GM19452 (cell line): ENCODE data around the gene AGAP1.

Experiments used
- ATAC-seq: cut with Tn5 transposase; IDR thresholded peaks from one replicate; pipeline ENCODE4 v1.9.1; 2021; ENCODE audit not compliant: unreplicated experiment

AGAP1 gene

DNA sequence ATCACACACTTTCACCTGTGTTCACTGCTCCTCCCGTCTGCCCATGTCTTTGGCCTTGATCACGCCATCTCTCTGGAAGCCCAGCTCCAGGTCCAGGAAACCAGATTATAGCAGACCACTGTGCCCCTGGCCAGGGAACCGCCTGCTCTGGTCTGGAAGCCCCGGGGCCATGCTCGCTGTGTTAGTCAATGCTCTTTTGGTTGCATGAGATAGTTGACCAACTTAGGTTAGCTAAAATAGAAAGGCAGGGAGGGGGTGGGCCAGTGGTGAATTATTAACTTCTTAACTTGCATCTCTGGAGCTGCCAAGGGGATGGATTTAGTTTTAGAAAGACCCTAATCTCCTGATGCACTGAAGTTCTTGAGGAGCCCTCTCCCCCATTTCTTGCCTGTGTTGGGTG lies 232.7 kb downstream of the AGAP1 start:
- ATAC-seq = no peak

DNA sequence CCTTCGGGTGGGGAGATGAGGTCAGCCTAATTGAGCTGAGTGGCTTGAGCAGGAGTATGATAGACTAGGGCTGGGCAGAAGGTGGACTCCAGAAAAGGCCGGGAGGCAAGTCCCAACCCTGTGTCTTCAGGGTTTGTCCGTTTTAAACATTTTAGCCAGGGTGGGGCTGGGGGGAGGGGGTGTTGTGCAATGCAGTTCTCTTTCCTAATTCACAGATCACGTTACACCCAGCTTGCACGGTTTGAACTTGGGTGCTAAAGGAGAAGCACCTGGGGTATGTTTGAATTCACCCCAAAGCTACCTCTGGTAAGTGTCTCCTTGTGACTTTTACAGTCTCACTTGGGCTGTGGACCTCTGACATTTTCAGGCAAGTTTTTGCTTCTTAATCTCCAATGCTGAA lies 233.3 kb downstream of the AGAP1 start:
- no peak for ATAC-seq

DNA sequence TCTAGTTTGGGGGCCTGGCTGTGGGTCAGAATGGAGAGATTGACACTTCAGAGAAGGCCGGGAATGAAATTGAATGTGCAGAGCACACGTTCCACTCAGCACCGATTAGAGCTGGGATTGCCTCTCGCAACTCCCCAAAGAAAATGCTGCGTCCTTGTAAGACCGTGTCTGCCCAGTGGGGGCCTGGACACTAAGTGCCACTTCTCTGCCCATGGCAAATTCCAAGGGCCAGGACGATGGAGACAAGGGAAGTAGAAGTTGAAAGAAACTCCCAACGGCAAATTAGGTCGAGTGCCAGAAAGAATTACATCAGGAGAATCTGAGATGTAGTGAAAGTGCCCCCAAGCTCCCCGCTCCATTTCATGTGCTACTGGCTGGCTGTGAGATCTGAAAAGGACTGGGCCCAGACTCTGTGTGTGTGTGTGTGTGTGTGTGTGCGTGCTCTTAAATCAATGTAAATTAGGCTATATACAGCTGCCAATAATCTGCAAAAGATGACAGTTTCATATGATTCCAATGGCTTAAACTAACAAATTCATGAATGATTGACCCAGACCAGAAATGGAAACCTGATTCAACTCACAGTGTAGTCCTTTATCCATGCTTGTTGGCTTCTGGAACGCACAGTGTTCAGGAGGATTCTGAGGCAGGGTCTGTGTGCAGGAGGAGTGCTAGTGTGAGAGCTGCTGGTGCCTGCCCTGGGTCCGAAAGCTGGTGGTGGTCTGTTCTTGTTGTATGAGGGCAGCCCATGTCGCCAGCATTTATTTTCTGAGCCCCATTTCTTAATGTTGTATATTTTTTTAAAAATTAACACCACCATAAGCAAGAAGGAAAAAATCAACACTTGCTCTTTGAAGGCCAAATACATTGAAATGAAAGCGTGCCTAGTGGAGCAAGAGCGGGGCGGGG lies 234.3 kb downstream of the AGAP1 start:
- ATAC-seq = no peak

DNA sequence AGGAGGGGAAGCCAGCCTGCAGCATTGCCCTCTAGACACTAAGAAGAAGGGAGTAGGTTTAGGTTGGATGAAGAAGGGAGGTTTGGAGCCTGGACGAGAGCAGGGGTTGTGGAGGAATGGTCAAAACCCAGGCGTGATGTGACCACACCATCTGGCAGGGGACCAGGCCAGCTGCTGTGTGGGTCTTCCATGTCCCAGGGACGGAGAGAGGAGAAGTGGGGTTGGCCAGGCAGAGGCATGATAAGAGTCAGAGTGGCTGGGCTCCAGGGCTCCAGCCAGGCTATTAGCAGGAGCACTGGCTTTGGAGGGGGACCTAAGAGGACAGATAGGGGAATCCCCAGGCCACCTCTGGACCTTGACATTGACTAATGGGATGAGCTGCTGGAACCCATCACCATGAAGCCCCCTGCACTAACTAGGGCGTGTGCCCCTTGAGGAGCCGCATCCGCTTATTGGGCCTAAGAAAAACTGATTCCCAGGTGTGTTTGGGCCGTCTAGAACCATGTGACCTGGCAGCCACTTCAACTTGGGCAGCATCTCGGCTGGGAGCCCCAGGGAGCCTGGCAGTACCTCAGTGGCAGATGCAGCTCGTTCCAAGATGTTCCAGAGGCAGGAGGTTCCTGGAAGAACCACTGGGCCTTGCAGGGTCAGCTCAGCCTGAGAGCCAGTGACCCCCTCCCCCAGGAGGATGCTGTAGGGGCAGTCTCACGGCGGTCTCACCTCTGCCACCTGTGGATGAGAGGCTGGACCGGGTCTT lies 235.1 kb downstream of the AGAP1 start:
- ATAC-seq = no peak

DNA sequence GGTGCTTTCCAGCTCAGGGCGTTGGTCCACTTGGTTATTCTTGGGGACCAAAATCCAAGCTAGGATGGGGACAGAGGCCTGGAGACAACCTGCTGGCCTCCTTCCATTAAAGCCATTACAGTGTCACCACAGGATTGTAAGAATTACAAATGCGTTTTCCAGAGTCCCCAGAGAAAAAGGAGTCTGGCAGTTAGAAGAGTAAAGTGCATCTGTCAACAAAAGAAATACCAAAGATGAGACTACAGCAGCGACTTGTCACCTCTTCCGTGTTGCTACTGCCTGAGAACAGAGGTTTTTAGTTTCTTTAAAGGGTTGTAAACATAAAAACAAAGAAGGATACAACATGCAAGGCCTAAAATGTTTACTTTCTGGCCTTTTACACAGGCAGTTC lies 235.7 kb downstream of the AGAP1 start:
- ATAC-seq = no peak

DNA sequence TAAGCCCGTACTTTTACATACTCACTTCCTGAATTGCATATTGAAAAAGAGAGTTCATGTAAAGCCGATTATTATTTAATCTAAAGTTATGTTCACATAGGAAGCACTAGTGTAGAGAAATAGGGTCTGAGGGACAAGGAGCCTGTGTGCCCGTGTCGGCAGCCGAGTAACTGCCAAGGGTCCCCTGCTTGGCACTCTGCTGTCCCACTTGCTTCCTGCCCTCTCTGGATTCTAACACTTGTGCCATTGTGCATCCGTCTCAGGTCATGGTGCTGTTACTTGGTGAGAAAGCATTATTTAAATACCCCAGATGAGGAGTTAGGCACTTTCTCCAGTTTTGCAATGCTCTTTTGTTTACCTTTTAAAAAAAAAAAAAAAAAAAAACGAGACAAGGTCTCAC lies 236.3 kb downstream of the AGAP1 start:
- ATAC-seq = no peak

DNA sequence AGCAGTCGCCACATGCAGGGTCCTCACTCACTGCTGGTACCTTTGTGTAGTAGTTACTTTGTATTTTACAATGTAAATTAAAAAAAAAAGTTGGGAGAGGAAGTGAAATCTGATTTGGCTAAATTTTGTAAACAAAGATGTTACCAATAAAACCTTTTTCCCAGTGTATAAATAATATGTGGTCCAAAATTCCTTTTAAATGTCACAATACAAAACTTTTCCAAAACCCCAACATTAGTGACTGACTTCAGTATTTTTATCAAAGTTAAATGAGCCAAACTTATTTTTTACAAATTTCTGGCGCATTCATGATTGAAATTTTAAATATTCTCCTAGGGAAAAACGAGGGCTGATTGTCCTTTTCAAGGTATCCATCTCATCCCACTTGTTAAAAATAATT lies 239.9 kb downstream of the AGAP1 start:
- no peak for ATAC-seq

DNA sequence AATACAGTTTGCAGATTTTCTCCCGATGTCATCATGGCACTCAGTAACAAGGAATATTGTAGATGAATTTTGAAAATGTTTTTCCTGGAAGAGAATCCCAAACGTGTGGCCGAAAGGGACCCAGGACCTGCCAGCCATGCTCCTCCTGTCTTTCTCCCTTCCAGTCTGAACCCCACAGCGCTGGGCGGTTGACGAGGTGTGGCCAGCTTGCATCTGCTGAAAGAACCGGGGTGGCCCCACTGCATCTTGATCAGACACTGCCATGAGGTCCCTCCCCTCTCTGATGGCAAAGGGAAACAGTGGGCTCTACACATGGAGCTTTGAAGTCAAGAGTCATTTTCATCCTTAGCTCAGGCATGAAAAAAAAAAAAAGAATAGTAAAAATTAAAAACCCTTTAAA lies 240.3 kb downstream of the AGAP1 start:
- no peak for ATAC-seq

DNA sequence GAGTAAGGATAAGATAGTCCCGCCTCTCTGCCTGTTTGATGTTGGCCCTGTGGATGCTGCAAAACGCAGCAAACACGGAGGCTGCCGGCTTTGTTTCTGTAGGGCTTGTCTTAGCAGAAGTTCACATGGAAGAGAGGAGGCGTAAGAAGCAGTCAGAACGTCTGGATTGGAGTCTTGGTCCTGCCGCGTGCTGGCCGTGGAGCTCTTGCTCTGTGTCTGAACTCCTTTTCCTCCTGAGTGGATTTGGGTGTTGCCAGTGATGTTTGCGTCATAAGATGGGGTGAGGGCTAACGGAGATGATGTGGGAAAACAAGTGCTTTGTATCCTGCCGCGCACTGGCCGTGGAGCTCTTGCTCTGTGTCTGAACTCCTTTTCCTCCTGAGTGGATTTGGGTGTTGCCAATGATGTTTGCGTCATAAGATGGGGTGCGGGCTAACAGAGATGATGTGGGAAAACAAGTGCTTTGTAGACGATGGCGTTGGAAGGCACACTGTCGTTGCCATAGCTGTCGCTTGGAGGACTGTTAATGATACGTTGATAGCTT lies 240.9 kb downstream of the AGAP1 start:
- ATAC-seq = no peak

DNA sequence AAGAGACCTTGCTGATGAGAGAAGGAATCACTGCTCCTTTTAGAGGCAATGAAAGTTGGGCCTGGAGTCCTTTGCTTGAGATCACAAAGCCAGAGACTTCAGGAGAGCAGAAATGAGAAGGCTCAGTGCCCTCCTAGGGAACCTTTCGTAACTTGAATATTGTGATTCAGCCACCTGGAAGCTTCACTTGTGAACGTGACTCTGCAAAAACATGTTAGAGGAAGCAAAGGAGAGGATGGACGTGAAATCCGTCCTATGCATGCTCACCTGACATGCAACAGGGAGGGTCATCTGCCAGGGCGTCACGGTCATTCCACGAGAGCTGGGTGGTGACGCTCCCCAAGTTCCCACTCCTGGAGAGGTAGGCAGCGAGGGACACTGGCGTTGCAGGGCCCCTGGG lies 243.6 kb downstream of the AGAP1 start:
- ATAC-seq = no peak

DNA sequence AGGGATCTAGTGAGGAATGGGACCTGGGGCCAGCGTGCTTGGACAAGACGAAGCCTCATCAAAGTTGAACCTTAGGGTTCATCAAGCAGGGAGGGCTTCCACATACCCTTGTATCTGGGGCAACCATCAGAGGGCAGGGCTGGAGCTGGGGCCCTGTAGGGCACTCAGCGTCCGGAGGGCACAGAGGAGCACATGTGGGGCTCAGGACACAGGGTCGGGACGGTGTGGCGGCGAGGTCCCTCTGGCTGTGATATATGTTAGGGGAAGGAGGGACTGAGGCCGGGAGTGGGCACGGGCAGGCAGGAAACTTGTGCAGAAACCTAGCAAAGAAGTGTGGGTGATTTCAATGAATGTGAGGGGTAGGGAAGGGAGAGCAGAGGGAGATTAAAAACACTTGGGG lies 244.0 kb downstream of the AGAP1 start:
- ATAC-seq = no peak

DNA sequence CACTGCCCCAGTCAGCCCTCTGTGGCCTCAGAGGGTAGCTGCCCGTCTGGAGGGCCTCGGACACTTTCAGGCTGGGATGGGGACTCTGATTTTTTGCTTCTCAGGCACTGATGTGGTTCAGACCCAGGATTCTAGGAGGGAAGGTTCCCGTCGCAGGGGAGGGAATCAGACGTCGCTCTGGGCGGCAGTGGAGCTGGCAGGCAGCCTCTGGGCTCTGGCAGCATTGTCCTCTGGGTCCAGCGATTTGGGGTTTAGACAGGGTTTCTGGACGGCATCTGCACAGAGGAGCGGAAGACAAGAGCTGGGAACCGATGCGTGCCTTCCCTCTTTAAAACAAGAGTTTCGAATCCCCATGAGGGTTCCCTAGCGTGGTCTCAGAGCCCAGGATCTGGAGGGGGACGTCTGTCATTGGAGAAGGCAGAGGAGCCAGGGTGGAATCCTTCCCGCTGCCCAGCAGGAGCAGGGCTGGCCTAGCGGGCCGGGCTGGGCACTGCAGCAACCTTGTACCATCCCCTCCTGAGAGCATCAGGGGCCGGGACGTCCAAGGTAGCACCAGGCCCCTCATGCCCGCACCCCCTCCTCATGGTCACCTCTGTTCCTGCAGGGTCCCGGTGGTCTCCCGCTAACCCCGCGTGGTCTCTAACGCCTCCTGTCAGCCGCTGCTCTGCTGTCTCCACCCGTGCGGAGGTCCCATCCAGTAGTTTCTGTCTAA lies 246.0 kb downstream of the AGAP1 start:
- ATAC-seq = no peak

DNA sequence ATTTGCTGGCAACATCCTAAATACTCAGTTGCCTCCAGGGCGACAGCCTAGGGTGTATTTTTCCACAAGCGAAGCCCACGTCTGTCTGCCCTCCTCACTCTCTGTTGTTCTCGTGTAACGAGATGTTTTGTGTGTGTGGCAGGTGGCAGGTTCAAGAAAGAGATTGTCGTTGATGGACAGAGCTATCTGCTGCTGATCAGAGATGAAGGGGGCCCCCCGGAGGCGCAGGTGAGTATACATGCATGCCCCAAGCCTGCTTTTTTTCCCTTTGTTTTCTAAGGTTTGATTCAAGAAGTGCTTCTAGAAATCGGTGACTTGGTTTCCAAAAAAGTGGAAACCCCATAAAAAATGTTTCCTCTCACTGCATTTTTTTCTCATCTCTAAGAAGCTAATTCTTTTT lies 247.0 kb downstream of the AGAP1 start:
- ATAC-seq = no peak

DNA sequence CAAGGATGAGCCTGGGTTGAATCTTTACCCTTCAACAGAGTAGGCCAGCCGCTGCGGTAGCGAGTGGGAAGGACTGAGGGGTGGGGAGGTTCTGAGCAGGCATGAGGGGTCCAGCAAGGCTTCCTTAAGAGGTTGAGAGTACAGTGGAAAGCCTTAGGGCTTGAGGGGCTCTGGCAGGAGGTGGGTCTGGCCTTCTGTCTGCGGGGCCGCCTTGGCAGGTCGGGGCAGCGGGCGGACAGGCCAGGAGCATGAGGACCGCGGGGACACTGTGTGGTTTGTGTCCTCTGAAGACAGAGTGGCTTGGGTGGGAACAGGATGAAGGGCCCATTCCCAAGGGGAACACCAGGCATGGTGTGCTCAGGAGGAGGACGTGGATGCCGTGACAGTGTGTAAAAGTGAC lies 250.3 kb downstream of the AGAP1 start:
- ATAC-seq = no peak

DNA sequence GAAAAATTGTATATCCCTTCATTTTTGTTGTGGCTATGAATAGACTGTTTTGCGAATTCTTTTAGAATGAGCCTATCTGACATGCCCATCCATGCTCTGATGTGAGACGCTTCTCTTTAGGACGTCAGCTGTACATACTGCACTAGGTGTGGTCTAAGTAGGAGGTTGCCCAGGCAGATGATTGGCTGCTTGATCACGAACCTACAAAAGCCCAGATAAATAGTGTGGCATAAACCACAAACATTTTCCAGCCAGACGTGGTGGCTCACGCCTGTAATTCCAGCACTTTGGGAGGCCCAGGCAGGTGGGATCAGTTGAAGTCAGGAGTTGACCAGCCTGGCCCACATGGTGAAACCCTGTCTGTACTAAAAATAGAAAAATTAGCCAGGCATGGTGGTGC lies 251.8 kb downstream of the AGAP1 start:
- no peak for ATAC-seq

DNA sequence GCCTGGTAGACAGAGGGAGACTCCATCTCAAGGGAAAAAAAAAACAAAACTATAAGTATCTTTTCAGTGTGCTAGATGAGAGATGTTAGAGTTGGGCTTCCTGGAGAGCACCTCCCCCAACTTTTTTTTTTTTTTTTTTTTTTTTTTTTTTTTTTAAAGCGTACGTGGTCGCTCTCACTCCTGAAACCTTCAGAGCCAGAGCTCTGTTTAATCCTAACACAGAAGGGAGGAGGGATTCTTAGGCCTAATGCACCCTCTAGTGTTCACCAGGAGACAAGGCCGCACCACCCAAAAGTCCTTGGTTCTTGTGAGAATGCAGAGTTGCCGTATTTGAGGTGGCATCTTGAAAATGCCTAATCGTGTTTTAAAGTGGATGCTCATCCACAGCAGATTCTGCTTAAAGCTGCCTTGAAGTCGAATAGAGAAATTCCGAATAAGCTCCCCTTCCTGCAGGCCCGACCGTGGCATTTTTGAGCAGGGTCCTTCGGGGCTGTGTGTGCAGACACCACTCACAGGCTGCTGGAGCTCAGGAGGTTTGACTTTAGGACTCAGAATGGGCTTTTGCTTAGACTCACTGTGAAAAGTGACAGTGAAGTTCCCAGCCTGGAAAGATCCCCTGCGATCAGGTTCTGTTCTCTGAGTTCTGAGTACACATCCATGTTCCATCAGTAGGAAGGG lies 252.6 kb downstream of the AGAP1 start:
- ATAC-seq = peak; percentile 64

DNA sequence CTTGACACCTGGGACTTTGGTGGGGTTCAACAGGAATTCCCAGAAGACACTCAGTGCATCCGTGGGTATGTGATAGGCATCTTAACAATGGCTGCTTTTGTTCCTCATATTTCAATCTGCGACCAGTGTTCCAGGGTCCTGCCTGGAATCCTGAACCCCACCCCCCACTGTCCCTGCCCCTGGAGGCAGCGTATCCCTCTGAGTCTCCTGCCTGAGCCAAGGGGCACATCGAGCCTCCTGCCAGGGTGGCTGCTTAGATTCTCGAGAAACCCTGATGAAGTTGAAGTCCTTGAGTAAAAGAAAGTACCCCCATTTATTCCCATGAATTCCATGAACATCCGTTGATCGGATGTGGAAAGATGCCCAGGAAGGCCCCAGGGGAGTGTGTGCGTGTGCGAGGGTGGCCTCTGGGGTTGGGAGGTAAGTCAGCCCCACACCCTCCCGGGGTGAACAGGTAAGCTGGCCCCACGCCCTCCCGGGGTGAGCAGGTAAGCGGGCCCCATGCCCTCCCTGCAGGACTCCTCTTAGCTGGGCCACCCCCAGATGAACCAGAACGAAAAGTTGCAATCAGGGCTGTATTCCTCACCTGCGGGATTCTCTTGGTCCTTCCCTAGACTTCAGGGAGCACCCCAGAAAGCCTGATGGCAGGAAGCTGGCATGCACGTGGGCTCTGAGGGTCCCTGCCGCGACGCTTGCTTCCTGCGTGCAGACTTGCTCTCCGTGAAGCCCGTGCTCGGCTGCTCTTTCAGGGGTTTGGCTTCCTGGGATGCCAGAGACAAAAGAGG lies 253.3 kb downstream of the AGAP1 start:
- ATAC-seq = no peak

DNA sequence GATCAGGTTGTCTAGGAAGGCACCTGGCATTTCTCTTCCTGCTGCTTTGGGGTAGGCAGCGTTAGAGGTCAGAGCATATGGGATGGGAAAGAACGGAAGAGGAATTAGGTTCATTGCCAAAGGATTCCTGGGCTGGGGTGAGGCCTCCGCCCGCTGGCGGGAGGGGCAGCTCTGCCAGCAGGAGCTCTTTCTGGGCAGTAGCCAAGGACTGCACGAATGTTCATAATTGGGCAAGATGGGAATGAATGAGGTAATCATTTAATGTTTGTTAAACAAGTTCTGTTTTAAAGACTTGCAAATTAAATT lies 253.9 kb downstream of the AGAP1 start:
- no peak for ATAC-seq

DNA sequence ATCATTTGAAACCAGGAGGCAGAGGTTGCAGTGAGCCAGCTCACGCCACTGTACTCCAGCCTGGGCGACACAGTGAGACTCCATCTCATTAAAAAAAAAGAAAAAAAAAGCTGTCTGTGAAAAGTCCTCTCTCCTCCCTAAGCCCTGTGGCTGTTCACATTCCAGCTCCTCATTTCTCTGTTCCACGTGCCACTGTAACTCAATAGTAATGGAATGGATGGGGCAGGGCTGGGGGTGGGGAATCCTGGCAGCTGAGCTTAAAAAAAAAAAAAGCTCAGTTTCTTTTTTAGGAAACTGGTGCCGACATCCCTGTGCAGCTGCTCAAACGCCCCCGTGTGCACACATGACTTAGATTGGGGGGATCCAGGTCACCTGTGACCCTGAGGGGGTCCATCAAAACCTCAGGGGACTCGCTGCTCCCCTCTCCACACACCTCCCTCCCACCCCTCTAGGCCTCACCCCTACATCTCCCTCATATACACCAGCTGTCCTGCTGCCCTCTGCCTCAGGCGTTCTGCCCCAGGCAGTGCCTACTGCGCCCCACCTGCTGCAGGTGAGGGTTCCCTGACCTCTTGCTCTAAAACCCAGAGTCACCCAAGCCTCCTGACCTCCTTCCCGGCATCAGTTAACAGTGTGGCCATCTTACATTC lies 255.4 kb downstream of the AGAP1 start:
- no peak for ATAC-seq

DNA sequence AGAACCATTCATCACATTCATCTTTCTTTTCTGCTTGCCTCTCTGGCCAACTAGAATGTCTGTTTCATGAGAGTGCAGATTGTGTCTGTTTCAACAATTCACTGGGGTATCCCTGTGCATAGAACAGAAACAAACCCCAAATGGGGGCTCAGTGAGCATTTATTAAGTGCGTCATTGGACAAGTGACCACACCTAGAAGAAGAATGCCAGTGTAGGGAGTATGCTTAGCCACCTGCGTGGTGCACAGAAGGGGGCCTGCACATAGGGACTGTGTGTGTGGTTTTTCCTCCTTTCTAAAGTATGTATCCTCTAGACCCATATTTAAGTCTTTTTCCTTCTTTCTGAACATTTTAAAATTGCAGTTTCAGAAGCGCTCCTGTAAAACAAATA lies 255.9 kb downstream of the AGAP1 start:
- no peak for ATAC-seq
